IMR-90 (cell line): ENCODE data around the gene TCF7L1.
"Not testable (repeated sequence)": the region's sequence is repeated elsewhere in the genome, so short reads cannot be mapped to it uniquely, and the experiment has no call there.

Experiments used
- BHLHE40 ChIP-seq: fragments of 150-350 bp; IDR thresholded peaks from 2 replicates; pipeline ENCODE4 v1.6.1; 2016; ENCODE audit warnings: mild to moderate bottlenecking, low read depth, low read length
- CEBPB ChIP-seq: IDR thresholded peaks from 2 replicates; pipeline ENCODE4 v1.6.1; 2012; ENCODE audit warnings: low read depth, low read length, improper control_type of control experiment
- MAFK ChIP-seq: IDR thresholded peaks from 2 replicates; pipeline ENCODE4 v1.6.1; 2012; ENCODE audit warnings: low read depth, low read length, improper control_type of control experiment
- MXI1 ChIP-seq: IDR thresholded peaks from 2 replicates; pipeline ENCODE4 v1.6.1; 2012; ENCODE audit warnings: low read depth, mild to moderate bottlenecking, low read length, moderate library complexity, borderline replicate concordance
- POLR2A ChIP-seq: IDR thresholded peaks from 2 replicates; pipeline ENCODE4 v1.6.1; 2012; ENCODE audit warnings: mild to moderate bottlenecking, low read depth, low read length
- RAD21 ChIP-seq: IDR thresholded peaks from 2 replicates; pipeline ENCODE4 v1.6.1; 2012; ENCODE audit warnings: low read length, improper control_type of control experiment
- RCOR1 ChIP-seq: IDR thresholded peaks from 2 replicates; pipeline ENCODE4 v1.6.1; 2012; ENCODE audit warnings: mild to moderate bottlenecking, low read length, improper control_type of control experiment; ENCODE audit not compliant: insufficient replicate concordance
- RFX5 ChIP-seq: IDR thresholded peaks from 2 replicates; pipeline ENCODE4 v1.8.0; 2012; ENCODE audit warnings: low read depth, mild to moderate bottlenecking, low read length, moderate library complexity
- SMC3 ChIP-seq: fragments of 150-350 bp; IDR thresholded peaks from 2 replicates; pipeline ENCODE4 v1.6.1; 2016; ENCODE audit warnings: low read depth, mild to moderate bottlenecking, antibody characterized with exemption, low read length, moderate library complexity
- TF ChIP-seq, protein P1 (sequence below): conservative IDR thresholded peaks from 2 replicates; pipeline ENCODE4 v1.5.1; 2012; ENCODE audit warnings: mild to moderate bottlenecking, low read depth, low read length, improper control_type of control experiment
- TF ChIP-seq, protein P2 (sequence below): fragments of 150-350 bp; IDR thresholded peaks from 2 replicates; pipeline ENCODE4 v1.6.1; 2017; ENCODE audit warnings: mild to moderate bottlenecking, antibody characterized with exemption, low read length, low read depth

DNA sequence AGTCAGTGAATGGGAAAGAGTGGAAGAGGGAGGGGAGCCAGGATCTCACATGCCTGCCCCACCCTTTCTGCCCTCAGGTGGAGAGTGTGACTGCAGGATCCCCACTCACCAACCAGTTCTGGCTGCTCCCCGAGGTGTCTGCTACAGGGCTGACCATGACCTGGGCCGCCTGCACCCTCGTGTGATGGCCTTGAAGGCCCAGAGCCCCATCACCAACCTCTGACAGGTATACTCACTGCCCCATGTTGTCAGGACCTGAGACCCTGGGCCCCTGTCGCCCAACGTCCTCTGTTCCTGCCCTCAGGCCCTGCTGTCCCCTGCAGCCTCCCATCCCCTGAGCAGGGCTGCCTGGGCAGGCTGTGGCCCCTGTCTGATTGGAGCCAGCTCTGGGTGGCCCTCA is 182.7 kb downstream of the TCF7L1 start:
- TF ChIP-seq, protein P1, sequence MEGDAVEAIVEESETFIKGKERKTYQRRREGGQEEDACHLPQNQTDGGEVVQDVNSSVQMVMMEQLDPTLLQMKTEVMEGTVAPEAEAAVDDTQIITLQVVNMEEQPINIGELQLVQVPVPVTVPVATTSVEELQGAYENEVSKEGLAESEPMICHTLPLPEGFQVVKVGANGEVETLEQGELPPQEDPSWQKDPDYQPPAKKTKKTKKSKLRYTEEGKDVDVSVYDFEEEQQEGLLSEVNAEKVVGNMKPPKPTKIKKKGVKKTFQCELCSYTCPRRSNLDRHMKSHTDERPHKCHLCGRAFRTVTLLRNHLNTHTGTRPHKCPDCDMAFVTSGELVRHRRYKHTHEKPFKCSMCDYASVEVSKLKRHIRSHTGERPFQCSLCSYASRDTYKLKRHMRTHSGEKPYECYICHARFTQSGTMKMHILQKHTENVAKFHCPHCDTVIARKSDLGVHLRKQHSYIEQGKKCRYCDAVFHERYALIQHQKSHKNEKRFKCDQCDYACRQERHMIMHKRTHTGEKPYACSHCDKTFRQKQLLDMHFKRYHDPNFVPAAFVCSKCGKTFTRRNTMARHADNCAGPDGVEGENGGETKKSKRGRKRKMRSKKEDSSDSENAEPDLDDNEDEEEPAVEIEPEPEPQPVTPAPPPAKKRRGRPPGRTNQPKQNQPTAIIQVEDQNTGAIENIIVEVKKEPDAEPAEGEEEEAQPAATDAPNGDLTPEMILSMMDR: not testable (repeated sequence)
- TF ChIP-seq MXI1, RCOR1, POLR2A, BHLHE40, MAFK, SMC3, RFX5, CEBPB, RAD21: not testable (repeated sequence)
- TF ChIP-seq, protein P2, sequence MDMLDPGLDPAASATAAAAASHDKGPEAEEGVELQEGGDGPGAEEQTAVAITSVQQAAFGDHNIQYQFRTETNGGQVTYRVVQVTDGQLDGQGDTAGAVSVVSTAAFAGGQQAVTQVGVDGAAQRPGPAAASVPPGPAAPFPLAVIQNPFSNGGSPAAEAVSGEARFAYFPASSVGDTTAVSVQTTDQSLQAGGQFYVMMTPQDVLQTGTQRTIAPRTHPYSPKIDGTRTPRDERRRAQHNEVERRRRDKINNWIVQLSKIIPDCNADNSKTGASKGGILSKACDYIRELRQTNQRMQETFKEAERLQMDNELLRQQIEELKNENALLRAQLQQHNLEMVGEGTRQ: not testable (repeated sequence)
